ENCODE results near the gene SMPX. TPM values are rescaled to one million over a fixed set of nuclear protein-coding genes. Genes with fewer than 3 reads are reported as not detected.

SMPX gene
- total RNA-seq, 2 experiments from 2014 or later = not detected

DNA sequence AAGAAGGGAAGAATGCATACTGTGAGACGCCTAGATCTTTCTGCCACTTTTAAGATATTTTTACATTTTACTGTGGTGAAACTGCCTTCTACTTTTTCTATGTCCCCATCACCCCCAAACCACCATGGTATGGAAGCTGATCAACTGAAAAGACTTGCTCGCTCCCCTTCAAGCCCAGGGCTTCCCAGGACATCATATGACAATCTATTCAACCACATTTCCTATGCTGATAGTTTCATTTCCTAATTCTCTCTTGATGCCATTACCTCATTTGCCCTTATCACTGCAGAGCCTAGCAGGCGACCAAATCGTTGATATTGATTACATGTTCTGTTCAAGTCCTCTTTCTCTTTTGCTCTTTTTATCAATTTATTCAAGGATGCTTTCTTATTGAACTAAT is 59.6 kb downstream of the SMPX start:
- DNase-seq = no peak
- H3K4me3 Mint-ChIP-seq = no peak overlapping the region
- H3K36me3 Mint-ChIP-seq (ENCODE audit: low read depth) = no peaks in the 10 kb centered on the region
- H3K27me3 Mint-ChIP-seq = no peaks in the 10 kb centered on the region
- H3K9me3 Mint-ChIP-seq = no peaks in the 10 kb centered on the region
- ChIA-PET CTCF (no interaction called here), POLR2A (no interaction called here)
- H3K4me1 Mint-ChIP-seq = no peaks in the 10 kb centered on the region
- H3K27ac Mint-ChIP-seq = no peak overlapping the region

- H3K4me1 Mint-ChIP-seq = peaks cover 9% of the 10 kb centered on the region
- POLR2A ChIA-PET = no interaction called here
- H3K9me3 Mint-ChIP-seq = no peaks in the 10 kb centered on the region
Observed at GRCh38 chrX:21691512-21692018, 66.4 kb downstream of the SMPX start.

GRCh38 chrX:21683941-21684340 is 74.0 kb downstream of the SMPX start:
- H3K4me1 Mint-ChIP-seq = no peaks in the 10 kb centered on the region
- H3K9me3 Mint-ChIP-seq = no peaks in the 10 kb centered on the region
- H3K36me3 Mint-ChIP-seq (ENCODE audit: low read depth) = no peaks in the 10 kb centered on the region
- no peak for DNase-seq
- H3K27me3 Mint-ChIP-seq = no peaks in the 10 kb centered on the region
- POLR2A ChIA-PET = no interaction called here
- H3K4me3 Mint-ChIP-seq = no peak overlapping the region
- no peak overlapping the region for H3K27ac Mint-ChIP-seq
- CTCF ChIA-PET = no interaction called here

More at GRCh38 chrX:21691512-21692018, 66.4 kb downstream of the SMPX start:
- Mint-ChIP-seq H3K27ac (no peak overlapping the region), H3K27me3 (no peaks in the 10 kb centered on the region), H3K36me3 (ENCODE audit: low read depth) (no peaks in the 10 kb centered on the region), H3K4me3 (no peak overlapping the region)
- CTCF ChIA-PET = no interaction called here
- no peak for DNase-seq

DNA sequence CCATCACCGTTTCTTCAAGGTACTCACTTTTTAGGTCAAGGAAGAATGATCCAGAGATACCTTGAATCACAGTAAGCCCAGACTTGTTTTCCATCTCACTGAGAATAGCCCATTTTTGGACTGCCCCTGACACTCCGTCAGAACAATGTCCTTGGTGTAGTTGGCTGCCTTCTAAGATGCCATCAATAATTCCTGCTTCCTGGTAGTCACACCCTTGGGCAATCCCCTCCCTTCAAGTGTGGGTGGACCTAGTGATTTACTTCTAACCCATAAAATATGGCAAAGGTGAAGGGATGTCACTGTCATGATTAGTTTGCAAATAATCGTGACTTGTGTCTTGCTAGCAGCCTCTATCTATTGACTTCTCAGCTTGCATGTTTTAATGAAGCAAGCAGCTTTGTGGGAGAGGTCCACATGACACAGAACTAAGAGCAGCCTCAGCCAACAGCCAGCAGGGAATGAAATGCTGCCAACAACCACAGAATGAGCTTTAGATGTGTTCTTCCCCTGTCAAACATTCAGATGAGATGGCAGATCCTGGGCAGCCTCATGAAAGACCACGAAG is 79.8 kb downstream of the SMPX start:
- Mint-ChIP-seq H3K27me3 (no peaks in the 10 kb centered on the region), H3K27ac (no peak overlapping the region), H3K4me3 (no peak overlapping the region), H3K36me3 (ENCODE audit: low read depth) (no peaks in the 10 kb centered on the region), H3K4me1 (no peaks in the 10 kb centered on the region), H3K9me3 (no peaks in the 10 kb centered on the region)
- CTCF ChIA-PET = no interaction called here
- no peak for DNase-seq
- POLR2A ChIA-PET = no interaction called here

DNA sequence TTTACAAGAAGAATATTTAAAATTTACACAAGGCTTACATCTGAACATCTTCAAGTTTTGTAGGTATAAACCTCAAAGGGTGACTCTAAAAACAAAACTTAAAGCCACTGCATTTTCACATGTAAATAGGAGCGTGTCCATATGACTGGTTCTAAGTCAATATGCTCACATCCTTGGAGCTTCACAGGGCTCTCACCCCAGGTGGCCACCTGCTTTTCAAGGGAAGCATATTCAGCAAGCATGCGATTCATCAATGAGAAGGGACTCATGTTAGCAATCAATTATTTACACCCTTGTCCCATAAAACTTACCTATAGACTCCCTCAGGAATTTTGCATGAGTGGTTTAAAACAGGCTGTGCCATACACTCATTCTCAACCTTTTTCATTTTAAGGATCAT is 82.0 kb downstream of the SMPX start:
- H3K27me3 Mint-ChIP-seq = no peaks in the 10 kb centered on the region
- no peaks in the 10 kb centered on the region for H3K36me3 Mint-ChIP-seq (ENCODE audit: low read depth)
- POLR2A ChIA-PET = no interaction called here
- CTCF ChIA-PET = no interaction called here
- no peaks in the 10 kb centered on the region for H3K9me3 Mint-ChIP-seq
- no peaks in the 10 kb centered on the region for H3K4me1 Mint-ChIP-seq
- DNase-seq = no peak
- H3K4me3 Mint-ChIP-seq = no peak overlapping the region
- no peak overlapping the region for H3K27ac Mint-ChIP-seq

GRCh38 chrX:21674430-21675186 is 83.3 kb downstream of the SMPX start:
- Mint-ChIP-seq H3K4me1 (no peaks in the 10 kb centered on the region), H3K9me3 (no peaks in the 10 kb centered on the region), H3K36me3 (ENCODE audit: low read depth) (no peaks in the 10 kb centered on the region), H3K4me3 (no peak overlapping the region), H3K27ac (no peak overlapping the region), H3K27me3 (no peaks in the 10 kb centered on the region)
- CTCF ChIA-PET = no interaction called here
- DNase-seq = no peak
- POLR2A ChIA-PET = no interaction called here

DNA sequence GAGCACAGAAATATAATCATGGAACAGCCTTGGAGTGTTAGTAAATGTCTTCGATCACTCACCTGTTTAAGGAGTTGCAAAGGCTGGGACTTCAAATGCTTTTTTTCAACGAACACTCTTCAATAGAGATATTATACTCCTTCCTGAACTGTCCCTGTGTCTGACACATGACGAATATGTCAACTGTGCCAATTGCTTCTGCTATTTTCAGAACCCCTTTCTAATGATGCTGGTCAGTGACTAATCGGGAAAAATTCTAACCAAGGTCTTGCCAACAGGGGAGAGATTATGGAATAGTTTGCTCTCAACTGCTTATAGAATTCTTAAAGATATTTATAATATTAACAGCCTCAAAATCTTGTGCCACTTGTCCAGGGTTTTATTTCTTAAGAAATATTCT is 91.2 kb downstream of the SMPX start:
- ChIA-PET POLR2A (no interaction called here), CTCF (no interaction called here)
- Mint-ChIP-seq H3K4me3 (no peak overlapping the region), H3K27ac (no peak overlapping the region), H3K4me1 (no peaks in the 10 kb centered on the region), H3K9me3 (no peaks in the 10 kb centered on the region), H3K36me3 (ENCODE audit: low read depth) (no peaks in the 10 kb centered on the region), H3K27me3 (peaks cover 1% of the 10 kb centered on the region)
- no peak for DNase-seq

DNA sequence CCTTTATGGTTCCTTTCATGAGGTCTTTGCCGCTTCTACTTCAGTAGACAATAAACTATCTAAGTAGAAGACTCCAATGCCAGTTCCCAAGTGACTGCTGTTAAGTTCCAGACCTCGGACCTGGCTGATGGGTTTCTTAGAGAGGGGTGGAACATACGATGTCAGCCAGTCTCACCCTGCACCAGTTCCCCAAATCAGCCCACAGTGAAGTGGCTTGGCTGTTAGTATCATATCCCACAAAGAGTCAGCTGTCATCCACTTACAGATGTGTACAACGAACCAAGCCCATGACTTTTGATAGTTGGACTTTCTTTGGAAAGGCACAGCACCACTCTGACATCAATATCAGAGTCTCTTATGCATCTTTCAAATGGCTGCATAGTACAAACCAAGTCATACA is 91.7 kb downstream of the SMPX start:
- Mint-ChIP-seq H3K36me3 (ENCODE audit: low read depth) (no peaks in the 10 kb centered on the region), H3K27ac (no peak overlapping the region), H3K4me1 (no peaks in the 10 kb centered on the region), H3K9me3 (no peaks in the 10 kb centered on the region), H3K4me3 (no peak overlapping the region), H3K27me3 (peaks cover 1% of the 10 kb centered on the region)
- ChIA-PET CTCF (no interaction called here), POLR2A (no interaction called here)
- no peak for DNase-seq

GRCh38 chrX:21662761-21663160 is 95.2 kb downstream of the SMPX start:
- Mint-ChIP-seq H3K4me3 (no peak overlapping the region), H3K27me3 (peaks cover 8% of the 10 kb centered on the region), H3K27ac (no peak overlapping the region), H3K9me3 (no peaks in the 10 kb centered on the region), H3K36me3 (ENCODE audit: low read depth) (peaks cover 4% of the 10 kb centered on the region), H3K4me1 (no peaks in the 10 kb centered on the region)
- POLR2A ChIA-PET = no interaction called here
- DNase-seq = no peak
- CTCF ChIA-PET = no interaction called here

GRCh38 chrX:21661316-21661715 is 96.6 kb downstream of the SMPX start:
- Mint-ChIP-seq H3K27me3 (peaks cover 7% of the 10 kb centered on the region), H3K4me3 (no peak overlapping the region), H3K27ac (no peak overlapping the region), H3K4me1 (peaks cover 1% of the 10 kb centered on the region), H3K36me3 (ENCODE audit: low read depth) (peaks cover 5% of the 10 kb centered on the region), H3K9me3 (no peaks in the 10 kb centered on the region)
- ChIA-PET POLR2A (no interaction called here), CTCF (no interaction called here)
- DNase-seq = no peak

- Mint-ChIP-seq H3K27ac (no peak overlapping the region), H3K27me3 (peaks cover 7% of the 10 kb centered on the region), H3K36me3 (ENCODE audit: low read depth) (peaks cover 8% of the 10 kb centered on the region), H3K4me3 (no peak overlapping the region), H3K4me1 (peaks cover 1% of the 10 kb centered on the region), H3K9me3 (no peaks in the 10 kb centered on the region)
- ChIA-PET CTCF (no interaction called here), POLR2A (interaction anchor here (0.8 kb wide), 1 partner anchor 1672 kb away, joined by 3 read pairs; no protein-coding TSS in a partner anchor)
- DNase-seq = no peak
Observed at GRCh38 chrX:21660156-21660555, 97.8 kb downstream of the SMPX start.

DNA sequence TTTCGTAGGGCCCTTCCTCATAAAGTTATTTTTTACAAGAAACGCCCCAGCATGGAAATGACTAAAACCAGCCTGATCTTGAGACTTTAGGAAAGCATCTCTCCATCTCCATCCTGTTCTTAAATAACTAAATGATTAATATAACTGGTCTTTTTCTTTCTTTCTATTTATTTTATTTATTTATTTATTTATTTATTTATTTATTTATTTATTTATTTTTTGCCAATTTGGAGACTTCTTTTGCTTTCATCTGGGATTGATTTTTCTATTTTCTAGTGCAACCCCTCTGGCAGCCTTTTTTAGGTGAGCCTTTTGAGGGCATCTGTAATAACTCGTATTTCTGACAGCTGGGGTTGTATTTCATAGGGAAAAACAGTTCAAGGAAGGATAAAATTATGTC is 98.6 kb downstream of the SMPX start:
- H3K9me3 Mint-ChIP-seq = no peaks in the 10 kb centered on the region
- ChIA-PET POLR2A (no interaction called here), CTCF (interaction anchor here (0.6 kb wide), 1 partner anchor 119 kb away, joined by 3 read pairs; no protein-coding TSS in a partner anchor)
- peaks cover 1% of the 10 kb centered on the region for H3K4me1 Mint-ChIP-seq
- DNase-seq = no peak
- peaks cover 7% of the 10 kb centered on the region for H3K27me3 Mint-ChIP-seq
- H3K27ac Mint-ChIP-seq = peak overlapping the region; percentile 64
- H3K4me3 Mint-ChIP-seq = peak overlapping the region; percentile 50
- peaks cover 8% of the 10 kb centered on the region for H3K36me3 Mint-ChIP-seq (ENCODE audit: low read depth)

GRCh38 chrX:21658746-21659145 is 99.2 kb downstream of the SMPX start:
- Mint-ChIP-seq H3K4me1 (peaks cover 1% of the 10 kb centered on the region), H3K36me3 (ENCODE audit: low read depth) (peaks cover 8% of the 10 kb centered on the region), H3K4me3 (peak overlapping the region; percentile 50), H3K27me3 (peaks cover 7% of the 10 kb centered on the region), H3K9me3 (no peaks in the 10 kb centered on the region), H3K27ac (peak overlapping the region; percentile 13)
- DNase-seq = no peak
- ChIA-PET CTCF (interaction anchor here (0.6 kb wide), 1 partner anchor 119 kb away, joined by 3 read pairs; no protein-coding TSS in a partner anchor), POLR2A (no interaction called here)
